Limb (tissue), 2 donors: ENCODE measurements around the gene SLC43A1.
A peak's percentile ranks its signal among the peaks of the same experiment; 100 is the strongest.

Source experiments
- DNase-seq, 2 donors: peaks; one replicate each; pipeline ENCODE4 v3.0.0-alpha.2; 2016; ENCODE audit errors: extremely low spot score in 2 of 2

The SLC43A1 gene

DNA sequence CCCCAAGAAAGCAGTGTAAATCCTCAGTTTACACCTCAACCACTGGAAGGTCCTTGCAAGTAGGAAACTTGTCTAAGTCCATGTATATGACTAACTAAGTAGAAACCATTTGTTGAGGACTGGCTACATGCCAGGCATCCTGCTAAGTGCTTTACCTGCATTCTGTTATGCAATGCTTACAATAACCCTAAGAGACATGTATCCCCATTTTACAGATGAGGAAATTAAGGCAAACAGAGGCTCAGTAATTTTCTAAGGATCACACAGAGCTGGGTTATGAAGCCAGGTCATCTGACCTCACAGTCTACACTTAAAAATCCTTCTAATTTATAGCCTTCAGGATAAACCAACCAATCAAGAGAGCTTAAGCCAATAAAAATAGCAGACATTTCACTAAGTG, 13.5 kb upstream of the SLC43A1 start:
- DNase-seq = no peak

DNA sequence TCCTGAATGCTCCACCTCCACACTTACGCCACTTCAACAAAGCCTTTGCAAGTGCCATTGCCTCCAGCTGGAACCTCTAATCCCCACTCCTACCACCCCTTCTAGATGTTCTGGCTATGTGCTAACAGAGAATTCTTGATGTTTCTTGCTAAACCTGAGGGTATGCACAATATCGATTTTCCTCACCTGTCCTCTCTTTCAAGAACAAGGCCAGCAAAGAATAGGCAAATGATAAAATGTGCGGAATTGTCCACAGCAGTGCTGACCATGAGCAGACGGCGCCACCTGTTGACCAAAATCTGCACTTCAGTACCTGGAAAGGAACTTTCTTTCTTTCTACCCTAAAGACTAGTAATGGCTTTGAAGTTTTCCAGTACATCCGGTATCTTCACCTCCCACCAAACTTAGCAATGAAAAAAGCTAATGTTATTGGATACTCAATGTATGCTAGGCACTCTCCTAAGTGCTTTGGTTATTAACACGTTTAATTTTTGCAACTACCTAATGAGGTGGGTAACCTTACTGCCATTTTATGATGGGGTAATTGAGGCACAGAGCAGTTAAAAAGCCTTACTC, 11.6 kb upstream of the SLC43A1 start:
- peak; percentile 73 to 78 for DNase-seq

DNA sequence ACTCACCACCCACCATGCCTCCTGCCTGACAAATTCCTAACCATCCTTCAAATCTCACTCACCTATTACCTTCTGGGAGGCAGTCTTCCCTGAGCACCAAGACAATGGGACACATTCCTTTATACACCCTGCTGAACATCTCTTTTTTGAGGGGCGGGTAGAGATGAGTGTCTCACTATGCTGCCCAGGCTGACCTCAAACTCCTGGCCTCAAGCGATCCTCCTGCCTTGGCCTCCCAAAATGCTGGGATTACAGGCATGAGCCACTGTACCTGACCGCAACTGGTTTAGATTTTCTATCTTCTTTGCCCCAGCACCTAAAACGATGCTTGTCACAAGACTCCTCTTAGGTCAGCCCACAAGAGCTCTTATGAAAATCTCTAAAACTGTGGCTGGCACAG, 7.9 kb upstream of the SLC43A1 start:
- DNase-seq = no peak

DNA sequence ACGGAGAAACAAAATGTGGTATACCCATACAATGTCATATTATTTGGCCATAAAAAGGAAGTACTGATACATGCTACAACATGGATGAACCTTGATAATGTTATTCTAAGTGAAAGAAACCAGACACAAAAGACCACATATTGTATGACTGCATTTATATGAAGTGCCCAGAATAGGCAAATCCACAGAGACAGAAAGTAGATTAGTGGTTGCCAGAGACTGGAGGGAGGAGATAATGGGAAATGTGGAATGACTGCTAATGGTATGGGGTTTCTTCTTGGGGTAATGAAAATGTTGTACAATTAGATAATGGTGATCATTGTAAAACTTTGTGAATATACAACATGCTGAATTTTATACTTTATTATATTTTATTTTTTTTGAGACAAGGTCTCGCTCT, 5.6 kb upstream of the SLC43A1 start:
- DNase-seq = no peak

DNA sequence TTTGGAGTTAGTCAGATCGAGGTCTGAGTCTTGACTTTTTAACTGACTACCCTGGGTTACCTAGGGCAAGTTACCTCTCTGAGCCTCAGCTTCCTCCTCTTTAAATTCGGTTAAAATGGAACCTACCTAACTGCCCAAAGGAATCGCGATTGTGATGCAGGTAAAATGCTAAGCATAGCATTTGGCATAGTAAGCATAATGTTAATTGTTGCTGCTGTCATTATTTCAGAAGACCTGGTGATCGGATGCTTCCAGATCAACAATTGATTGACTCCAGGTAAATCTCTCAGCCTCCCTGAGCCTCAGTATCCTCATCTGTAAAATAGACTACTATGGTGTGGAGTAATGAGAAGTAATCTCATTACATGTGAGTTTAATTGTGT, 550 bp upstream of the SLC43A1 start:
- no peak for DNase-seq

DNA sequence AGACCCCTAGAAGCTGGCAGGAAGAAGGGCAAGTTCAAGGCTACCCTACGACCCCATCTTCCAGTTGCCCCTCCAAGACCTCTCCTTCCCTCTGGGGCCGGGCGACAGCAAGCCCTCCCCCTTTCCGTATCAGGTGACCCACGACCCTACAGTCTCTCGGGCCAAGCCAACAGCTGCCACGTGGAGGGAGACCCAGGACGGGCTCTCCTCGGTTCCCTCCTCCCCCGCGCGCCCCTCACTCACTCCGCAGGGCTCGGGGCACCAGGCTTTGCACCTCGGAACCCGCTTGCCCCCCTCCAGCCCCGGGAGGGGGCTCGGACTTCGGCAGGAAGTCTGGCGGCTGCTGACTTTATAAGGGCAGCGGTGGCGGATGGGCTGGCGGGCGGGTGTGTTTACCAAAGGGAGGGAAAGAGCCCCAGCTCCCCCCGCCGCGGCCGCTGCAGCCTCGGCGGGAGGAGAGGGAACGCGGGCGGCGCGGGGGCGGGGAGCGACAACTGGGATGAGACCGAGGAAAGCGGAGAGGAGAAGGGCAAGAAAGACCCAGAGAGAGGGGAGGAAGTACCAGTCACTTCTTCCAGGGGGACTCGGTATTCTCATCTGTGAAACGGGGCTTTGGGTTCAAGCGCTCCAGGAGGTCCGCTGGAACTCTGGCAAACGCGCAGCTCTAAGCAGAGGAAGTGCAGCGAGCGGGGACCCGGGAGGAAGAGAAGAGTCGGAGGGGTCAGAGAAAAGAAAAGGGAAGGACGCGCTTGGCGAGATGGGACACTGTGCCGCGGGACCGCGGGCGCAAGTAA, 767 bp downstream of the SLC43A1 start:
- DNase-seq = peak in 1 of 2 donors; percentile 53

DNA sequence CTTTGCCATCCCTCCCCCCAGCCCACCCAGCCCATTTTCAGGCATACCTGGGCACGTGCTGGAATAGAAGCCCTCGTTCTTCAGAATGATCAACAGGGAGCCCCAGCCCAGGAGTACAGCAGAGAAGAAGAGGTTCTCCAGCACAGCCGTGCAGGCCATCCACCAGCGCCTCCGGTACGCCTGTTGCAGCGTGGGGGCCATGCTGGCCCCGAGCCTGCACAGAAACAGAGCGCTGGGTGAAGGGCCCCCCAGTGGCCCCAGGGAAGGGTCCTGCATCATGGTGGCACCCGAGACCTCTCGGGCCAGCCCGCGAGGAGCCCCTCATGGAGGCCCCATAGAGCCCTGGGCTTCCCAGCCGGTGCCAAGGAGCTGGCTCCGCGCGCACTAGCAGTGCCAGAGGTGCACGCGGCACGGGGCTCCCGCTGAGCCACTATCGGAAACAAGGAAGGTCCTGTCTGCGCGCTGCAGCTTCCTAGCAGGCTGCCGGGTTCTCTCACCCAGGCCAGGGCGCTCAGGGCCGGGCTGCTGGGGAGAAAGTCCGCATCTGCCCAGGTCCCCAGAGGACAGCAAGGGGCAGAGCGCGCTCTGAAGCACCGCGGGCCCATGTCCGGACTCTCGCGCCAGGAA, 1.5 kb downstream of the SLC43A1 start:
- DNase-seq = peak in 1 of 2 donors; percentile 48

DNA sequence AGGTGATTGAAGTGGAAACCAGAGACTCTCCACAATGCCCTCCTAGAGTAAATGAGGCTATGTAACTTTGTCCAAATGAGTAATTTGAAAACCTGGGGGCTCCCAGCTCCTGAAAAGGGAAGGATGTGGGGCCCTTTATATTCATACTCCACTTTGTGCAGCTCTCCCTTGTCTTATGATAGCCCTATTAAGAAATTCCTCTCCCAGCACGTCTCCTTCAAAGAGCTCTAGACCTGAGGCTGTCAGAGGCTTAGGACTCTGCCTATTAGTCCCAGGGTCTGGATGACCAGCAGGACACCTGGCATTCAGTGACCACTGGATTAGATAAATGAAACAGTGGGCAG, 2.1 kb downstream of the SLC43A1 start:
- DNase-seq = no peak

DNA sequence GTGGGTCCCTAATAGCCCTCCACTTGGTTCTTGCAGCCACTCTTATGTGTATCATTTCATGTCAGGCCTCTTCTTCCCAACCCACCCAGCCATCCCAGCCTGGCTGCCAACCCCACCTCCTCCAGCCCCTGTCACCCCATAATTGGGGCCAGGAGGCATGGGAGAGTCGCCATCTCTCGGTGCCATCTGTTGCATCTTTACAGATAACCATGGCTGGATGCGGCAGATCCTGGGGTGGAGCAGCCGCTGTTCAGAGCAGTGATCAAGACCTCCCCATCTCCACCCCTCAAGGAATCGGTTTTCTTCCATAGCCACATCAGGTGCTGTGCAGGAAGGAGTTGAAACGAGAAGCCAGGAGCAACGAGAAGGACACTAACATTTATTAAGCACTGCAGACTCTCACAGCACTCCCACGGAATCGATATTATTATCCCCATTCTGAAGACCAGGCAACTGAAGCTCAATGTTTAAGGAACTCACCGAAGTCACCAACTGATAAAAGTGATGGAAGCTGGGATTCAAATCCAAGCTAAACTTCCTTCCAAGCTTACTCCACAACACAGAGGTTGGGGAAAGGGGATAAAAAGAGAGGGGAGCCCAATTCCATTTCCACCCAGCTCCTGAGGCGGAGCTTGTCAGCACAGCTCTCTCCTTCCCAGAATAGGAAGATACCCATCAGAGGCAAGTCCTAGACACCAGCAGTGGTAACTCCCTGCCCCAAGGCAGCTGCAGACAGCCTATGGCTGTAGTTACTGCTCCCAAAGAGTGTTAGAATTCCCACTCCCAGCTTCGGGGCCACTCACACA, 2.7 kb downstream of the SLC43A1 start:
- no peak for DNase-seq

DNA sequence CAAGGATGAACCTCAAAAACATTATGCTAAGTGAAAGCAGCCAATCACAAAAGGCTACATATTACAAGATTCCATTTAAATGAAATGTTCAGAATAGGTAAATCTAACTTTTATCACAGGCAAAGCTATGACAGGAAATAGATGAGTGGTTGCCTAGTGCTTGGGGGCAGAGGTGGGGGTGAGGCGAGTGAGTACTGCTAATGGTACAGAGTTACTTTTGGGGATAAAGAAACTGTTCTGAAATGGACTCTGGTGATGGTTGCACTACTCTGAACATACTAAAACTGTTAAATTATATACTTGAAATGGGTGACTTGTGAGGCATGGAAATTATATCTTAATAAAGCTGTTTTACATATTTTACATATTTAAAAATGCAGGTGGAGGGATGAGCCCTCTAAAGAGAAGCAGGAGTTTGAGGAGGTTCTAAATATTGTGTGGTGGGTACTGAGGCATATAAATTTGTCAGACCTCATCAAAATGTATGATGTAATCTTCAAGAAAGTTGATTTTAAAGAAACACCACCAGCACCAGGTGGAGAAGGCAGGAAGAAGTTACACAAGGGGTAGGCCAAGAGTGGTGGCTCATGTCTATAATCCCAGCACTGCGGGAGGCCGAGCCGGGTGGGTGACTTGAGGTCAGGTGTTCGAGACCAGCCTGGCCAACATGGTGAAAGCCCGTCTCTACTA, 3.6 kb downstream of the SLC43A1 start:
- DNase-seq = no peak

DNA sequence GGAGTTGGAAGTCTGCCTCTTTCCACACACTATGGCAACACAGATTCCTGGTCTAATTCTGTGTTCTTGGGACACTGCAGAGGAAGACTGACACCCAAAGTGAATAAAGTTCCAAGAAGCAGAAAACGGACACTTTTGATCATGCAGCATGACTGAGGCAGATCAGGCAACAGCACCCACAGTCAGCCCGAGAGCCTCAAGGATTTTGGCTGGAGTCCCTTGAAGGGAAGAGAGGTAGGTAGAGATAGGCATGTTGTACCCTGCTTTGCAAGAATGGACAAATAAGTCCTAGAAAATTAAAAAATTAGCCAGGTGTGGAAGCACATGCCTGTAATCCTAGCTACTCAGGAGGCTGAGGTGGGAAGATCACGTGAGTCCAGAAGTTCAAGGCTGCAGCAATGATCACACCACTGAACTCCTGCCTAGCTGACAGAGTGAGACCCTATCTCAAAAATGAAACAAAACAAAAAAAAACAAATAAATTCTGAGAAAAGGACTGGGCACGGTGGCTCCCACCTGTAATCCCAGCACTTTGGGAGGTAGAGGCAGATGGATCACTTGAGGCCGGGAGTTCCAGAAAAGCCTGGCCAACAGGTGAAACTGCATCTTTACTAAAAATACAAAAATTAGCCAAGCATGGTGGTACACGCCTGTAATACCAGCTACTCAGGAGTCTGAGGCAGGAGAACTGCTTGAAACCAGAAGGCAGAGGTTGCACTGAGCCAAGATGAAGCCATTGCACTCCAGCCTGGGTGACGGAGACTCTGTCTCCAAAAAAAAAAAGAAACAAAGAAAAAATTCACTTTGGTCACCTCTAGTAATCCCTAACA, 6.9 kb downstream of the SLC43A1 start:
- no peak for DNase-seq

DNA sequence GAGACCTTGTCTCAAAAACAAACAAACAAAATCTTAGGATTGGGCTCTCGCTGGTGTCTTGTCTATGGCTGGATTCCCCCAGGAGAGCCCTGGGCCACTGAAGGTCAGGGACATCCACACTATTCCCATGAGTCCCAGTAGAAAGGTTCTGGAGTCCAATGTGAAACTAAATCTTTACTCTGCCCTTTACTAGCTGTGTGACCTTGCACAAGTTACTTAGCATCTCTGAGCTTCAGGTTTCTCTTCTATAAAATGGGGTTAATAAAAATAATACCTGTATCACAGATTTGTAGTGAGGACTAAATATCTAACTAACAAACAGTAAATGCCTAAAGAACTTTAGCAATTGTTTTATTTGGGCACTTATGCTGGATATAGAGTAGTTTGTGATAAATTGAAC, 9.0 kb downstream of the SLC43A1 start:
- no peak for DNase-seq

DNA sequence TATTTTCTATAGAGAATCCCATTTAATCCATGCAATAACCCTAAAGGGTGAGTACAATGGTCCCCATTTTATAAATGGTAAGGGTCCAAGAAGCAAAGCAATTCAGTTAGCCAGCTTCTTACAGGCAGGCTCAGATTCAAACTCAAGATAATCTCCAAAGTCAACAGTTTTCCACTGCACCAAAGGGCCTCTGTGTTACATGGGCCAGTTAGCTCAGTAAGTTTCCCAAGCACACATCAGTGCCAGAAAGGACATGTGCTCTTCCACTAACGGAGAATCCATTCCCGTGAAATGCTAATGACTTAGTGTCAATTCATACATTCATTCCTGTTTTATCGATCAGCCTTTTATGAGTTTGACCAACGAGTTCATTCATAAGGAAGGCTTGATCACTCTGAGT, 11.0 kb downstream of the SLC43A1 start:
- DNase-seq = no peak

DNA sequence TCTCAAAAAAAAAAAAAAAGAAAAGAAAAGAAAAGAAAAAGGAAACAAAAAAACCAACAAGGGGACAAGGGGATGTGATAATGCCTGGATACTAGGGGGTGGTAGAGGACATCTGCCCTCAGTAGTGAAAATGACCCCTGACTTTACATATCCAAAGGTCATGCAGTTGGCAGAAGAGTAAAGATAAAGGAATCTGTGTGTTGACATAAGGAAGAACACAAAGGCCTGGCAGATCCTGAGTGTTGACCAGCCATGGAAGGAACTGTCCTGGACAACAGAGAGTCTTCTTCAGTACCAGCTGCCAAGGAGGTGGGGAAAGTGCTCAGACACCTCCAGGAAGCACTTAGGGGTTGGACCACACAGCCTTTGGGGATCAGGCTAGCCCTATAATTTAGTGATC, 12.6 kb downstream of the SLC43A1 start:
- no peak for DNase-seq

DNA sequence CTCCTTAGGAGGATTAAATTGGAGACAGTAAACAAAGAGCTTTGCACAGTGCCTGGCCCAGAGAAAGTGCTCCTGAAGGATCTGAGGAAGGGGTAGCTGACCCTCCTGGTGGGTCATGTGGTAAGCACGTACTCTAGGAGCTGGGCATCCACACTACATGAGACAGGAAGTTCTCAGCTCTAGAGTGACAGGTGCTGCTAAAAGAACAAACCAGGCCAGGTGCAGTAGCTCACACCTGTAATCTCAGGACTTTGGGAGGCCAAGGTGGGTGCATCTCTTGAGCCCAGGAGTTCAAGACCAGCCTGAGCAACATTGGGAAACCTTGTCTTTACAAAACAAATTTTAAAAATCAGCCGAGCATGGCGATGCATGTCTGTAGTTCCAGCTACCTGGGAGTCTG, 13.1 kb downstream of the SLC43A1 start:
- no peak for DNase-seq

DNA sequence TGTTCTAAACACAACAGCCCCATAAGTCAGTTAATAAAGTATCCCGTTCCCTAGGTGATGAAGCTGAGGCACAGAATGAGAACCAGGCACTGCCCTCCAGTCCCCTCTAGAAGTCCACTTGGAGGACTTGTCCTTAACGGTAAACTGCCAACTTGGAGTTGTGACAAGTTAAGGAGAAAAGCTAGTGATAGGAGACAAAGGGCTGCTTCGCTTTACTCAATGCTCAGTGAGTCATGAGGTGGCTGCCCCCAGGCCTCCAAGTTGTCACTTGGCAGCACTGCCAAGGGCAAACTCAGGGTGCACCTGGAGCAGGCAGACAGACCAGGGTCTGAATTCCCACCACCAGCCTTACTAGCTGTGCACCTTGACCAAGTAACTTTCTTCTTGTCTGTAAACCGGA, 13.5 kb downstream of the SLC43A1 start:
- no peak for DNase-seq

DNA sequence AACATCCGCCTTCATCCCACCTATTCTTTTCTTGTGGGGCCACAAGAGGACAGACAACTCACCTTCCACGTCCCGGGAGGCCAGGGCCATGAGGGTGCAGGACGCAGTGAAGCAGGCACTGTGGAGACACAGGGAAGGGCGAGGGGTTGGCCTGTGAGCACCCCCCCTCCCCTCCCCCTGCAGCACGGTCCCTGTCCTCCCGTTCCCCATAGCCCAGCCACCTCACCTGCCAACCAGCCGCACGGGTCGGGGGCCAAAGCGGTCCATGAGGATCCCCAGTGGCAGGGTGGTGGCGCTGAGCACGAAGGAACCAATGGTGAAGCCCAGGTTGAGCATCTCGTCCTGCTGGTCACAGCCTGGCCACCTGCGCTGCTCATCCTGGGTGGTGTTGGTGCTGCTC, 14.6 kb downstream of the SLC43A1 start:
- no peak for DNase-seq

DNA sequence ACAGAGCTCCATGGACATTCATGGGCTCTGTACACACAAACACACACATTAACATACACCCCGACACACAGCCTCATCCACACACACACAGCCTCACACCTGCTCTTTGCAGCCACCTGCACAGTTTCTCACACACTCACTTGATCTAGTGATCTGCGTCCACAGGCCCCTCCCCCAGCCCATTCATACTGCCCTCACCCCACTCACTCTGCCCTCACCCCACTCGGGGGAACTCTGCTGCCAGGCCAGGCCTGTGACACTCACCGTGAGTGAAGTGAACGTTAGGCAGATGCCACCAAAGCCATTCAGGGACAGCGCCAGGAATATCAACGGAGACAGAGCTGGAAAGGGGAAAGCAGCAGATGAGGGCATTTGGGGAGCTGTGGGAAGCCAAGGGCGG, 15.0 kb downstream of the SLC43A1 start:
- no peak for DNase-seq

DNA sequence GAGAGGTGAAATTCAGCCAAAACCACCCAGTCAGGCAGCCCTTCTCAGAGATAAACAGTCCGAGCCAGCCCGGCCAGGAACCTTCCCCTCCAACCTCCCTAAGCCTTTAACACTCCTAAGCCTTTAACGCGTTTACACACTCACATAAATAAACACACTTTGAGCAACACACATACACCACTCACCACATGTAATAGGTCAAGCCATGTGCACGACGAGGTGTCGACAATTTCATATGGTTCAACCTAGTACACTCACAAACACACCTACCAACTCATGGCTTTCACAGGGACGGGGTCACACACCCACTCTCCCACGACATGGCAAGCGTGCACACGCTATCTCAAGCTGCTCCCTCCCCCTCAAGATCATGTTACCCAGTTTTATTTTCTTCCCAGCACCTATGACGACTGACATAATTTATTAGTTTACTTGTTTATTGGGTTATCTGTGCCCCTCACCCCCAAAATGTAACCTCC, 15.5 kb downstream of the SLC43A1 start:
- no peak for DNase-seq

DNA sequence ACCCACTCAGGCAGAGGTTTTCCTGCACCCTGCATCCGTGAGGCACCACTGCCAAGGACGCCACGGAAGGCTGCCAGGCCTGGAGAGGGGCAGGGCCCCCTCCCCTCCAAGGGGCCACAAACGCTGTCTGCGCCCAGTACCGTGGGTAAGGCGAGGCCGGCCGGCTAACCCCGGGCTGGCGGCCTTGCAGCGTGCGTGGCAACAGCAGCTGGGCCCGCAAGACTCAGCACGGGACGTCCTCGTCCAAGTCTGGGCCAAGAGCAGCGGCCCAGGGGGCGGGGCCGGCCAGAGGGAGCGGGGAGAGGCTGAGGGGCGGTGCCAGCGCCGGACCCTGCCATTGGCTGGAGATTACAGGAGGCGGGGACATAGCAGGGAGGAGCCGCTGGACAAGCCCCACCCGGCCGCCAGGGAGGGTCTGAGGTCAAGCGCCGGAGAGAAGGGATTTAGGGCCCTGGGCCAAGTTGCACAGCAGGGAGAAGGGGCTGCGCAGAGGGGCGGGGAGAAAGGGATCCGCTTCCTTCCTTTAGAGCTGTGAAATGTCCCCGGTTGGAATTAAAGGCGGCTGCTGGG, 16.0 kb downstream of the SLC43A1 start:
- DNase-seq = peak; percentile 91 to 92
